ENCODE measurements around the gene RAB31. TPM values are rescaled to one million over a fixed set of nuclear protein-coding genes. Genes with fewer than 3 reads are reported as not detected.

RAB31 gene
- total and polyA plus RNA-seq, 2 donors from 2014 or later: 17.3 to 77.1 TPM

DNA sequence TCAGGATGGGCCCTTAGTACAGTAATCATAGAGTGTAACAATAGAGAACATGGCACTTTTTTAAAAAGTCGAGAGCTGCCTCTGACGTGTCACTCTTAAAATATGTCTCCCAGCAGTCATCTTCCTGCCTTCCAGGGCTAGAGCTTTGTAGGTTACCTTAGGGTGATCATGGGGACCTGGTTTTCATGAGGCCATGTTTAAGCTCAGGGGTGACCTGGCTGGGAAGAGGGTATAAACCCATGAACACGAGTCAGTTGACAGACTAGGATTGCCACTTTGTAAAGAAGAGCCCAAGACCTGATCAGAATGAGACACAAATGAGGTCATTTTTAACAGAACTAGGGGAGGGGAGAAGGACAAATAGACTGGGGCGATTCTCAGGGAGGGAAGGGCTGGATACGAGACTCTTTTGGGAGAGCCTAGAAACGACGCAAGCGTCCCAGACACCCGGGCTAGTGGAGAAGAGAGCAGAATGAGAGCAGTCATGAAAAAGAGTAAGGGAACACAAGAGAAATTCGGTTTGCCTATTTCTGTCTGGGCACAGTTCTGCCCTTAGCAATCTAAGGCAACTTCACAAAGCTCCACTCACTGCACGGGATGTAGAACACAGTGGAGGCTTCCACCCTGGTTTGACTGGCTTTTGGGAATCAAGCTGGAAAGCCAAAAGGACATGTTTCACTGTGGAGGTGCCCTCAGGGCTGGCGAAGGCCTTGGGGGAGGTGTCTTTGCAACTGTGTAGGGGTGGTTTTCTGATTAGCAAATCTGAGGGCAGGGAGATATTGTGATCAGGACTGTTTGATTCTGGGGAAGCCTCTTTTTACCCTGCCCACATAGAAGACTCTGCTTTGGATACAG is 1.8 kb upstream of the RAB31 start:
- peaks cover 0 to 8% (median 0%) of the 10 kb centered on the region in 3 donors for H3K4me1 ChIP-seq (ENCODE audit: control insufficient read depth in 2 of 3, insufficient read depth in 2 of 3, low read depth in 1 of 3, low read length in 3 of 3)
- no peak overlapping the region for H3K9ac ChIP-seq (ENCODE audit: low read length in 3 of 3)
- TF ChIP-seq, protein P1, sequence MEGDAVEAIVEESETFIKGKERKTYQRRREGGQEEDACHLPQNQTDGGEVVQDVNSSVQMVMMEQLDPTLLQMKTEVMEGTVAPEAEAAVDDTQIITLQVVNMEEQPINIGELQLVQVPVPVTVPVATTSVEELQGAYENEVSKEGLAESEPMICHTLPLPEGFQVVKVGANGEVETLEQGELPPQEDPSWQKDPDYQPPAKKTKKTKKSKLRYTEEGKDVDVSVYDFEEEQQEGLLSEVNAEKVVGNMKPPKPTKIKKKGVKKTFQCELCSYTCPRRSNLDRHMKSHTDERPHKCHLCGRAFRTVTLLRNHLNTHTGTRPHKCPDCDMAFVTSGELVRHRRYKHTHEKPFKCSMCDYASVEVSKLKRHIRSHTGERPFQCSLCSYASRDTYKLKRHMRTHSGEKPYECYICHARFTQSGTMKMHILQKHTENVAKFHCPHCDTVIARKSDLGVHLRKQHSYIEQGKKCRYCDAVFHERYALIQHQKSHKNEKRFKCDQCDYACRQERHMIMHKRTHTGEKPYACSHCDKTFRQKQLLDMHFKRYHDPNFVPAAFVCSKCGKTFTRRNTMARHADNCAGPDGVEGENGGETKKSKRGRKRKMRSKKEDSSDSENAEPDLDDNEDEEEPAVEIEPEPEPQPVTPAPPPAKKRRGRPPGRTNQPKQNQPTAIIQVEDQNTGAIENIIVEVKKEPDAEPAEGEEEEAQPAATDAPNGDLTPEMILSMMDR (IDR thresholded peaks at IDR 0.05; ENCODE audit: borderline replicate concordance, extremely low read depth, insufficient read depth): no peak
- H3K9me3 ChIP-seq (ENCODE audit: control insufficient read depth in 2 of 3, insufficient read depth in 1 of 3, low read length in 3 of 3): no peaks in the 10 kb centered on the region
- no peaks in the 10 kb centered on the region for H3K36me3 ChIP-seq (ENCODE audit: control insufficient read depth in 2 of 3, insufficient read depth in 3 of 3, low read length in 3 of 3)
- H3K27me3 ChIP-seq (ENCODE audit: control insufficient read depth, insufficient read depth, low read length): no peaks in the 10 kb centered on the region
- intact Hi-C loops (cut with DNase I): no loop called here
- no peak overlapping the region for H3K27ac ChIP-seq (ENCODE audit: low read depth in 2 of 2, low read length in 2 of 2)
- FAIRE-seq: no peak
- DNase-seq: no peak
- no peak overlapping the region for H3K4me3 ChIP-seq (ENCODE audit: low read length in 3 of 3)

DNA sequence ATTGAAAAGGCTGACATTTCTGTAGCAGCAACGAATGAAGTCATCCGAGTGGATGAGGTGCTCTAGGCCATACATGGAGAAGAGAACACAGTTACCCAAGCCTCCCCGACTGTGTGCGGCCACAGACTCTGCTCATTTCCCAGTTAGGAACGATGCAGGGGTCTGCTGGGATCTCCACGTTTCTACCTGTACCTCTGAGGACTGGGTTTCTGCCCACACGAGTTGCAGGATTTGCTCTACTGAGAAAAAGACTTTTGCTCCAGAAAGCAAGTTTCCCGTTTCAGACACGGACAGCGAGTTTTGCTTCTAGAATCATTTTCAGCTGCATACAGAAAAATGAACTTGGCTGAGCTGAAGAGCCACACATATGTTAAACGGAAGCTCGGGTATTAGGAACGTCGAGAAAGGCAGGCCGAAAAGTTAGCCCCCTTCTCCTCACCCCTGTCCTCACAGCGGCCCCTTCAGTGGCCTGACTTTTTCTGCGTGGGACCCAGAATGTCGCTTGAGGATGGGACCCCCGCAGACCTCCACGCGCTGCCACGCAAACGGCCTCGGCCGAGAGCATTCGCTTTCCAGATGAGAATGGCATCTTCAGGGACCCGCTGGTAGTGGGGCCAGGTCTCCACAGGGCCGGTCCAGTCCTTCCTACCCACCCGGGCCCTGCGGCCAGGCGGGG is 582 bp upstream of the RAB31 start:
- no peaks in the 10 kb centered on the region for H3K36me3 ChIP-seq (ENCODE audit: control insufficient read depth in 2 of 3, insufficient read depth in 3 of 3, low read length in 3 of 3)
- peaks cover 0 to 14% (median 0%) of the 10 kb centered on the region in 3 donors for H3K4me1 ChIP-seq (ENCODE audit: control insufficient read depth in 2 of 3, insufficient read depth in 2 of 3, low read depth in 1 of 3, low read length in 3 of 3)
- peak overlapping the region; percentile 3 to 77 (median 63) for H3K9ac ChIP-seq (ENCODE audit: low read length in 3 of 3)
- H3K9me3 ChIP-seq (ENCODE audit: control insufficient read depth in 2 of 3, insufficient read depth in 1 of 3, low read length in 3 of 3): no peaks in the 10 kb centered on the region
- FAIRE-seq (no peak), DNase-seq (peak in 1 of 5 donors; percentile 45)
- H3K27ac ChIP-seq (ENCODE audit: low read depth in 2 of 2, low read length in 2 of 2): peak overlapping the region; percentile 74 to 94
- H3K4me3 ChIP-seq (ENCODE audit: low read length in 3 of 3): peak overlapping the region; percentile 40 to 64 (median 53)
- H3K27me3 ChIP-seq (ENCODE audit: control insufficient read depth, insufficient read depth, low read length): no peaks in the 10 kb centered on the region
- intact Hi-C loops (cut with DNase I): no loop called here
- TF ChIP-seq, protein P1 (IDR thresholded peaks at IDR 0.05; ENCODE audit: borderline replicate concordance, extremely low read depth, insufficient read depth): no peak

DNA sequence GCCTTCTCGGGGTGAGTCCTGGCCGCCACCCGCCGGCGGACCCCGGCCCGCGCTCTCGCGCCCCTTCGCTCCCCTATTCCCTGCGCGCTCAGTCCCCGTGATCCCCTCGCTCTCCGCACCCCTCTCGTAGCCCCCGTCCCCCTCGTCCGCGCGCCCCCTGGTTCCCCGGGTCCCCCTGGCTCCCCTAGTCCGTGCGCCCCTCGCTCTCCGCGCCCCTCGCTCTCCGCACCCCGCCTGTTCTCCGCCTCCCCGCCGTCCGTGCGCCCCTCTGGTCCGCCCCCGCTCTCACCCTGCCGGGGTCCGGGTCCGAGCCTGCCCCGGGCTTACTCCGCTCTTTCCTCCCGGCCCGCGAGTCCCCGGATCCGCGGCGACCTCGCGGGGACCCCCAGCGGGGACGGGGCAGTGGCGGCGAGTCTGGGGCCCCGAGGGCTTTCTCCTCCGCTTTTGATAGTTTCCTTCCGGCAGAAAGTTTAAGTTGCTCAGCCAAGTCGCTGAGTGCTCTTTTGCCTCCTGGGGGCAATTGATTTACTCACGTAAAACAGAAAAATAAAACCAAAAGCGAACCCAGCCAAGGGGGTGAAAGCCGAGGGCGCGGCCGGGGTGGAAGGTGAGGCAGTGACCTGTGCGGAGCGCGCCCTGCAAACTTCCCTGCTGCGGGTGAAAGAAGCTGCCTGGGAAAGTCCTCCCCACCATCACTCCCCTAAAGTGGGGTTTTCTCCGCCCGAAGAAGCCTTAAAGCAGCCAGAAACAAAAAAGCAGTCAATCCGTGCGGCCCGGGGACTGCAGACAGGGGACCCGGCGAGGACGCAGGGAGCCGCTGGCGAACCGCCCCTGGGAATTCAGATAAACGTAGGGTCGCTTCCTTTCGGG is 568 bp downstream of the RAB31 start:
- Histone ChIP-seq H3K27me3 (ENCODE audit: control insufficient read depth, insufficient read depth, low read length) (no peaks in the 10 kb centered on the region), H3K36me3 (ENCODE audit: control insufficient read depth in 2 of 3, insufficient read depth in 3 of 3, low read length in 3 of 3) (no peaks in the 10 kb centered on the region), H3K4me1 (ENCODE audit: control insufficient read depth in 2 of 3, insufficient read depth in 2 of 3, low read depth in 1 of 3, low read length in 3 of 3) (peaks cover 0 to 16% (median 0%) of the 10 kb centered on the region in 3 donors), H3K4me3 (ENCODE audit: low read length in 3 of 3) (peak overlapping the region; percentile 50 to 72 (median 57)), H3K9ac (ENCODE audit: low read length in 3 of 3) (peak overlapping the region; percentile 33 to 56 (median 56)), H3K27ac (ENCODE audit: low read depth in 2 of 2, low read length in 2 of 2) (peak overlapping the region; percentile 40 to 88), H3K9me3 (ENCODE audit: control insufficient read depth in 2 of 3, insufficient read depth in 1 of 3, low read length in 3 of 3) (no peaks in the 10 kb centered on the region)
- FAIRE-seq: no peak
- intact Hi-C loops (cut with DNase I): no loop called here
- TF ChIP-seq, protein P1 (IDR thresholded peaks at IDR 0.05; ENCODE audit: borderline replicate concordance, extremely low read depth, insufficient read depth): no peak
- peak; percentile 18 to 83 (median 47) for DNase-seq
